Activated T-cell treated with anti-CD3 and anti-CD28 coated beads for 4 hours (primary cell): Measurements from ENCODE around the gene CANX.
"Not testable (repeated sequence)": the region's sequence is repeated elsewhere in the genome, so short reads cannot be mapped to it uniquely, and the experiment has no call there.

Experiments
- DNase-seq: peaks from one replicate; pipeline ENCODE4 v3.0.0-alpha.2; 2020

CANX gene

GRCh38 chr5:179699616-179700237 is 960 bp downstream of the CANX start:
- DNase-seq: no peak

GRCh38 chr5:179700401-179700918 is 1.7 kb downstream of the CANX start:
- no peak for DNase-seq

GRCh38 chr5:179716286-179716685 is 17.5 kb downstream of the CANX start:
- no peak for DNase-seq

GRCh38 chr5:179720222-179720621 is 21.5 kb downstream of the CANX start:
- no peak for DNase-seq

- no peak for DNase-seq
Observed at GRCh38 chr5:179724163-179724562, 25.4 kb downstream of the CANX start.

GRCh38 chr5:179727106-179727505 is 28.3 kb downstream of the CANX start:
- DNase-seq: no peak

GRCh38 chr5:179729303-179729702 is 30.5 kb downstream of the CANX start:
- no peak for DNase-seq

GRCh38 chr5:179729727-179730126 is 31.0 kb downstream of the CANX start:
- DNase-seq: no peak

GRCh38 chr5:179730356-179730755 is 31.6 kb downstream of the CANX start:
- no peak for DNase-seq

- DNase-seq: no peak
Observed at GRCh38 chr5:179730852-179731251, 32.1 kb downstream of the CANX start.

GRCh38 chr5:179731791-179732411 is 33.1 kb downstream of the CANX start:
- no peak for DNase-seq

GRCh38 chr5:179732412-179732917 is 33.7 kb downstream of the CANX start, which contains the start of gene MAML1:
MAML1 (plus strand) TSS chr5:179732822; CDS start chr5:179733113, 291 bp downstream.
- peak; percentile 98 for DNase-seq

- no peak for DNase-seq
Observed at GRCh38 chr5:179732918-179733771, 34.4 kb downstream of the CANX start.

GRCh38 chr5:179733772-179734126 is 35.0 kb downstream of the CANX start:
- DNase-seq: no peak

GRCh38 chr5:179734536-179735164 is 35.9 kb downstream of the CANX start:
- DNase-seq: no peak

GRCh38 chr5:179738742-179739141 is 40.0 kb downstream of the CANX start:
- DNase-seq: no peak

GRCh38 chr5:179744106-179744505 is 45.3 kb downstream of the CANX start:
- DNase-seq: not testable (repeated sequence)

GRCh38 chr5:179746872-179747271 is 48.1 kb downstream of the CANX start:
- no peak for DNase-seq

- DNase-seq: no peak
Observed at GRCh38 chr5:179747811-179748210, 49.0 kb downstream of the CANX start.

- no peak for DNase-seq
Observed at GRCh38 chr5:179749857-179750508, 51.2 kb downstream of the CANX start.

- DNase-seq: no peak
Observed at GRCh38 chr5:179753971-179754370, 55.2 kb downstream of the CANX start.

- DNase-seq: no peak
Observed at GRCh38 chr5:179755022-179755421, 56.3 kb downstream of the CANX start.
